HFFc6 (cell line): ENCODE measurements around the gene IL16. TPM values are rescaled to one million over a fixed set of nuclear protein-coding genes. Genes with fewer than 3 reads are reported as not detected.
A peak's percentile ranks its signal among the peaks of the same experiment; 100 is the strongest.

Experiments
- DNase-seq: peaks from one replicate; pipeline ENCODE4 v3.0.0-alpha.2; 2018
- H3K27ac Mint-ChIP-seq: 2 replicates; pipeline ENCODE4 v1.8.0; 2020; ENCODE audit warnings: mild to moderate bottlenecking, mixed read lengths
- H3K27me3 Mint-ChIP-seq: 2 replicates; pipeline ENCODE4 v1.8.0; 2021; ENCODE audit warnings: mild to moderate bottlenecking, moderate library complexity, mixed read lengths; ENCODE audit not compliant: insufficient read depth
- H3K36me3 Mint-ChIP-seq: 2 replicates; pipeline ENCODE4 v1.8.0; 2021; ENCODE audit warnings: low read depth, mixed read lengths
- H3K4me1 Mint-ChIP-seq: 2 replicates; pipeline ENCODE4 v1.8.0; 2020; ENCODE audit warnings: low read depth, mixed read lengths
- H3K4me3 Mint-ChIP-seq: 2 replicates; pipeline ENCODE4 v1.8.0; 2020; ENCODE audit warnings: mild to moderate bottlenecking, moderate library complexity, mixed read lengths
- H3K9me3 Mint-ChIP-seq: 2 replicates; pipeline ENCODE4 v1.8.0; 2020; ENCODE audit warnings: mild to moderate bottlenecking, mixed read lengths
- CTCF ChIP-seq: fragments of 200-600 bp; sonication (generic); IDR thresholded peaks from 2 replicates; pipeline ENCODE4 v1.5.0; 2021; ENCODE audit warnings: antibody characterized with exemption, mild to moderate bottlenecking
- total RNA-seq, 6 experiments: library from RNA; stranded (reverse); fragmentation: NEBNext Ultra II Directional; extraction: Animal tissue kit (Norgen Biotek cat#: 25700); gene quantifications; 2 replicates in 1 of 6; 3 replicates in 5 of 6; pipeline ENCODE4 v1.2.3, GENCODE V29; 2021

The IL16 gene
- total RNA-seq, 6 experiments from 2014 or later, result not detected

DNA sequence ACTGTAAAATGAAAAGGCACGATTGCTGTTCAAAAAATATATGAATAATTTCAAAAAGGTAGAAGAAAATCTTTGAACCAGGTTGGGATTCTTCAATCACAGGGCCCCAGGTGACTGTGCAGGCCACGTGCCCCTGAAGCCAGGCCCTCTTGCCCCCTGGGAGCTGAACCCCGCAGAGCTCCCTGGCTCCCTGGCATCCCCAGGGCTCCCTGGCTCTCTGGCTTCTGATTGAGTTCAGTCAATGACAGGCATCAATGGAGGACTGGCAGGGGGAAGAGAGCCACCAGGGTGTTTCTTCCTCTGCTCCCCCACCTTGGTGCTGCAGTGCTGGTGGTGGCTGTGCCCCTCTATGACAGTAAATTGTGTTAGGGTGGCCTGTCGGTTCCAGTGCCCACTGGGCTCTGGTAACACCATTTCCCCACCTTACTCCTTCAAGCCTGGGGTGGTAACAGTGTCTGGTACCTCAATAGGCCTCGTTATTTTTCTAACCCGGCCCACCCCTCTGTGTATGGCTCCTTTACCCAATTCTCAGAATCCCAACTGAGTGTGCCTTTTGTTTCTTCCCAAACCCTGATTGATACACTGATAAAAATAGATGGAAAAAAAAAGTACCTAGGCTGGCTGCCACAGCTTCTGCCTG lies 64.6 kb downstream of the IL16 start:
- Mint-ChIP-seq H3K4me1 (peaks cover 15% of the 10 kb centered on the region), H3K9me3 (no peaks in the 10 kb centered on the region), H3K4me3 (no peak overlapping the region), H3K27me3 (peaks cover 10% of the 10 kb centered on the region), H3K27ac (no peak overlapping the region), H3K36me3 (no peaks in the 10 kb centered on the region)
- TF ChIP-seq CTCF, result no peak
- no peak for DNase-seq

- Mint-ChIP-seq H3K9me3 (no peaks in the 10 kb centered on the region), H3K4me1 (peaks cover 18% of the 10 kb centered on the region), H3K27me3 (peaks cover 12% of the 10 kb centered on the region), H3K27ac (no peak overlapping the region), H3K4me3 (no peak overlapping the region), H3K36me3 (no peaks in the 10 kb centered on the region)
- no peak for TF ChIP-seq CTCF
- DNase-seq, result no peak
Measured at GRCh38 chr15:81263477-81263876, 66.8 kb downstream of the IL16 start.

DNA sequence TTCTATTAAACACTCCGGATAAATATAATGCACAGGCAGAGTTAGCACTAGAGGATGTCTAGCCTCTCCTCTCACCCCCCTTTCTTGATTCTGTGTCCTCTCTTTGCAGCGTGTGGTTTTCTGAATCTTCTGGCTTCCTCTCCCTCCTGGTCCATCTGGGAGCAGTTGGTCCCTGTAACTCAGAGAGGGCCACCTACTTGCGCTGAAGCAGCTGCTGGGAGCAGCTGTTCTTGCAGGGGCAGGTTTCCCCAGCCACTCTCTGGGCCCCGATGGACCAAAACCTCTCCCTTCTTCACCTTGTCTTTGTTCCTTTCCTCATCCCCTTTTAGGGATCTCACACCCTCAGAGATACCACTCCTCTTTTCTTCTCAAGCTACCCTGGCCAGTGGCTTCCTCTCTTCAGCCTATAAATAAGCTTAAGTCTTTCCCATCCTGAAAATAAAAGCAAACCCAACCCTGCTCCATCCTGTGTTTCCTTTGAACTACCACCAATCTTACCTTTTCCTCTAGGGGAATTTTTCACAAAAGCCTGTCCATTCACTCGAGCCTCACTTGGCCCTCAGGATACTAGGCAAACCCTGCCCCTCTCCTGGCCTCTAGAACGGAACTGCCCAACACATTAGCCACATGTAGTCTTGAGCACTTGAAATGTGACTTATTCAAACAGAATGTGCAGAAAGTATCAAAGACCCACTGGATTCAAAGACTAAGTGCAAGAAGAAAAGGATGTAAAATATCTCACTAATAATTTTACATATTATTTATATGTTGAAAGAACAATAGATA lies 67.6 kb downstream of the IL16 start:
- H3K27ac Mint-ChIP-seq, result no peak overlapping the region
- H3K9me3 Mint-ChIP-seq, result no peaks in the 10 kb centered on the region
- no peak for TF ChIP-seq CTCF
- H3K4me1 Mint-ChIP-seq, result peaks cover 18% of the 10 kb centered on the region
- H3K27me3 Mint-ChIP-seq, result peaks cover 14% of the 10 kb centered on the region
- H3K4me3 Mint-ChIP-seq, result no peak overlapping the region
- DNase-seq, result no peak
- H3K36me3 Mint-ChIP-seq, result no peaks in the 10 kb centered on the region

DNA sequence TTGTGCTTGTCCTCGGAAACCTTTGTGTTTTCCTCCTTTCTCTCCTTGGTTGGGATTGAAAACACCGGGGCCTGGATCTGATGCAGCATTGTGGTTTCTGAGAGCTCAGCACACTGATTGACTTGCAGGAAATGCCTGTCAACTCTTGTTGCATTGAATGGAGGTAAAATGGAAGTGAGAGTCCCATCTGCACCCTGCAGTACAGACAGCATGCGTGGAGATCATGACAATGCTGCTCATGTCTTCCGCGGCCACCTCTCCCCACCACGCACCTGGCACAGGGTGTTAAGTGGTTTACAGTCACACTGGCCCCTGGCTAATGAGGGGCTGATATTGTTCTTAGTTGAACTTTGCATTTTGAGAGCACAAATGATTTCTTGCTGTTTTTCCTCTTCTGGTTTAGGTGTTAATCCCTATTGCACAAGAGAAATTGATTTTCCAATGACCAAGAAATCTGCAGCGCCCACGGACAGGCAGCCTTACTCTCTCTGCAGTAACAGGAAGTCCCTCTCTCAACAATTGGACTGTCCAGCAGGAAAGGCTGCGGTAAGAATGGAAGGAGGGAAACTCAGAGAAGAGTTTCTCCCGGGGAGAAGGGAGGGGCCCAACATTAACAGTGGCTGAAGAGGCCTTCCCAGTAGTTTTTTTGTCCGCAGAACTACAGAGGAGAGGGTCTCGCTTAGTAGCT lies 68.7 kb downstream of the IL16 start:
- H3K4me3 Mint-ChIP-seq, result no peak overlapping the region; the same call in 1 of the 2 replicates
- H3K27me3 Mint-ChIP-seq, result peaks cover 16% of the 10 kb centered on the region
- no peaks in the 10 kb centered on the region for H3K36me3 Mint-ChIP-seq
- no peak overlapping the region for H3K27ac Mint-ChIP-seq
- no peak for DNase-seq
- H3K9me3 Mint-ChIP-seq, result no peaks in the 10 kb centered on the region
- peaks cover 21% of the 10 kb centered on the region for H3K4me1 Mint-ChIP-seq
- TF ChIP-seq CTCF, result no peak

GRCh38 chr15:81265944-81266775 lies 69.5 kb downstream of the IL16 start:
- peak overlapping the region; percentile 34 for H3K4me3 Mint-ChIP-seq
- H3K36me3 Mint-ChIP-seq, result no peaks in the 10 kb centered on the region
- peak; percentile 81 for TF ChIP-seq CTCF
- no peaks in the 10 kb centered on the region for H3K9me3 Mint-ChIP-seq
- peak; percentile 62 for DNase-seq
- H3K27me3 Mint-ChIP-seq, result peaks cover 16% of the 10 kb centered on the region
- peaks cover 27% of the 10 kb centered on the region for H3K4me1 Mint-ChIP-seq
- H3K27ac Mint-ChIP-seq, result no peak overlapping the region
